Kidney epithelial cell (primary cell): ENCODE measurements around the gene SLC25A24. TPM values are rescaled to one million over a fixed set of nuclear protein-coding genes. Genes with fewer than 3 reads are reported as not detected.

ENCODE experiments used
- total RNA-seq: library from RNA; depleted of rRNA; stranded (reverse); fragments of >200 nt; gene quantifications from 2 replicates; pipeline ENCODE4 v1.2.3, GENCODE V29; 2015

The SLC25A24 gene
- total RNA-seq, 1 donor from 2014 or later, result 66.6 TPM

Other genes starting within 250 kb of the SLC25A24 start
- 4.8 and 8.8 TPM in 2 replicates for gene VAV3, start 235.2 kb downstream of the SLC25A24 start, total RNA-seq
- gene NBPF4, start 43.7 kb upstream of the SLC25A24 start, total RNA-seq, result not detected in 2 replicates
- gene NBPF6, start 250.0 kb upstream of the SLC25A24 start, total RNA-seq, result not detected in 2 replicates